Loucy (cell line): Measurements from ENCODE around the gene UCN3.

Source experiments
- H2AFZ ChIP-seq: fragments of 200-600 bp; sonication (generic); 2 replicates; pipeline ENCODE4 v1.6.0; 2016; ENCODE audit warnings: antibody characterized with exemption, mild to moderate bottlenecking, low read length, moderate library complexity
- H3F3A ChIP-seq: fragments of 200-600 bp; 2 replicates; pipeline ENCODE4 v1.6.0; 2016; ENCODE audit warnings: antibody characterized with exemption, low read depth, mild to moderate bottlenecking
- H3K27me3 ChIP-seq: fragments of 200-600 bp; sonication (generic); 2 replicates; pipeline ENCODE4 v1.6.1; 2014; ENCODE audit warnings: low read length, mild to moderate bottlenecking; ENCODE audit not compliant: insufficient read depth, poor library complexity, severe bottlenecking
- H3K36me3 ChIP-seq: fragments of 200-600 bp; sonication (generic); 2 replicates; pipeline ENCODE4 v1.6.1; 2016; ENCODE audit warnings: low read length; ENCODE audit not compliant: insufficient read depth
- H3K4me1 ChIP-seq: fragments of 200-600 bp; sonication (generic); 2 replicates; pipeline ENCODE4 v1.5.1; 2014; ENCODE audit warnings: low read length, mild to moderate bottlenecking; ENCODE audit not compliant: insufficient read depth, poor library complexity, severe bottlenecking
- H3K4me2 ChIP-seq: fragments of 200-600 bp; sonication (generic); 2 replicates; pipeline ENCODE4 v1.6.0; 2014; ENCODE audit warnings: antibody characterized with exemption, low read length, low read depth, mild to moderate bottlenecking; ENCODE audit not compliant: poor library complexity, severe bottlenecking
- H3K4me3 ChIP-seq: fragments of 200-600 bp; sonication (generic); 2 replicates; pipeline ENCODE4 v1.5.1; 2014; ENCODE audit warnings: low read length, mild to moderate bottlenecking, mixed read lengths; ENCODE audit not compliant: poor library complexity, severe bottlenecking
- H3K79me2 ChIP-seq: fragments of 200-600 bp; sonication (generic); 2 replicates; pipeline ENCODE4 v1.6.1; 2014; ENCODE audit warnings: low read length; ENCODE audit not compliant: insufficient read depth
- H3K9ac ChIP-seq: fragments of 200-600 bp; sonication (generic); 2 replicates; pipeline ENCODE4 v1.6.0; 2014; ENCODE audit warnings: mild to moderate bottlenecking, low read depth, low read length, moderate library complexity; ENCODE audit not compliant: poor library complexity, severe bottlenecking
- H3K9me2 ChIP-seq: fragments of 200-600 bp; sonication (generic); replicated peaks from 2 replicates; pipeline ENCODE4 v1.6.1; 2016; ENCODE audit warnings: low read depth, low read length, mixed read lengths
- H3K9me3 ChIP-seq: fragments of 200-600 bp; sonication (generic); 2 replicates; pipeline ENCODE4 v1.6.1; 2014; ENCODE audit warnings: mild to moderate bottlenecking, antibody characterized with exemption, low read length, low read depth; ENCODE audit not compliant: insufficient read depth
- H4K20me1 ChIP-seq: fragments of 200-600 bp; sonication (generic); 2 replicates; pipeline ENCODE4 v1.6.0; 2014; ENCODE audit warnings: antibody characterized with exemption, low read length, mild to moderate bottlenecking; ENCODE audit not compliant: insufficient read depth, poor library complexity, severe bottlenecking
- EZH2phosphoT487 ChIP-seq: fragments of 200-600 bp; IDR thresholded peaks from 2 replicates; pipeline ENCODE4 v1.6.1; 2018; ENCODE audit warnings: antibody characterized with exemption, mild to moderate bottlenecking, moderate library complexity, borderline replicate concordance
- TF ChIP-seq, protein P1 (sequence below): fragments of 200-600 bp; sonication (generic); conservative IDR thresholded peaks from 2 replicates; pipeline ENCODE4 v1.5.1; 2014; ENCODE audit warnings: mild to moderate bottlenecking, antibody characterized with exemption, low read length

Gene UCN3

DNA sequence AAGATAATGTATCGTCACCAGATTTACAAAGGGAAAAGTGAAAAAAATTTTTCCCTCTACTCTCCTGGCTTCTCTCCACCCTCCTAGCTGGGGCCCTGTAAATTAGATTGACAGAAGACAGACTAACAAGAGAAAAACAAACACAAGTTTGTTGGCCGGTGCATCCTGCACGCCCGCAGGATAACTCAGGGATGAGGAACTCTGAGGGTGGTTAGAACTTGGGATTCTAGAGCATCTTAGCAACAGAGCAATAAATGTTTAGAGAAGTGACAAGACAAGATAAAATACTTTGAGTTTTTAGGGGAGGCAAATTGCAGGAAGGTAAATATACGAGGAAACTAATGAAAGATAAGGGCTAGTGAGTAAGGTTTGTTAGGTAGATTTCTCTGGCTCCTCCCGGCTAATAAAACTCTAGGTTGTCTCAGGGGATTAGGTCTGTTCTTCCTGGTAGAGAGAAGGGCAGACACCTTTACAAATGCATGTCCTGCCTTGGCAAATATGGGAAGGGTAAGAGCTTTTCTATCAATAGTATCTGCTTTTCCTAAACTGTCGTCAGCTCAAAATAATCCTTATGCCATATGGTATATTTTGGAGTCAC, 4.3 kb upstream of the UCN3 start:
- no peaks in the 10 kb centered on the region for H3K9me3 ChIP-seq

DNA sequence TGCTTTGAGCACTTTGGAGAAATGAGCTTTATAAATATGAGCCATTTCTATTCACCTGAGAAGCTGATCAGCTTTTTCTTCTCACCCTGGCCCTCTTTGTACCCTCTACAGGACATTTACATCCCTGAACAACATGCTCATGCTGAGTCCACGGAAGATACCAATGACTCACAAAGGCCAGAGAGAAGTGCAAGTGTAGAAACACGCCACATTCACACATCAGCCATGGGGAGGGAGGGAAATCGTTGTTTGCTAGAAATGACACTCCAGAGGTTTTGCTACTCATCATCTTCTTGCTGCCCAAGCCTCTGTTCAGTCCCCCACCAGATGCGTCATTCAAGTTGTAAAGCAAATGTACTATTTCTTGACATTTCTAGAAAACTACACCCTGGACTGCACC, 2.8 kb upstream of the UCN3 start:
- Histone ChIP-seq H3K27me3 (no peaks in the 10 kb centered on the region), H3K9me2 (no peaks in the 10 kb centered on the region), H2AFZ (no peak overlapping the region), H3K36me3 (no peaks in the 10 kb centered on the region), H3K9ac (no peak overlapping the region), H3F3A (no peaks in the 10 kb centered on the region), H3K9me3 (no peaks in the 10 kb centered on the region), H3K4me1 (no peaks in the 10 kb centered on the region), H4K20me1 (no peaks in the 10 kb centered on the region), H3K4me2 (no peak overlapping the region), H3K79me2 (no peaks in the 10 kb centered on the region), H3K4me3 (no peak overlapping the region)
- TF ChIP-seq, protein P1, sequence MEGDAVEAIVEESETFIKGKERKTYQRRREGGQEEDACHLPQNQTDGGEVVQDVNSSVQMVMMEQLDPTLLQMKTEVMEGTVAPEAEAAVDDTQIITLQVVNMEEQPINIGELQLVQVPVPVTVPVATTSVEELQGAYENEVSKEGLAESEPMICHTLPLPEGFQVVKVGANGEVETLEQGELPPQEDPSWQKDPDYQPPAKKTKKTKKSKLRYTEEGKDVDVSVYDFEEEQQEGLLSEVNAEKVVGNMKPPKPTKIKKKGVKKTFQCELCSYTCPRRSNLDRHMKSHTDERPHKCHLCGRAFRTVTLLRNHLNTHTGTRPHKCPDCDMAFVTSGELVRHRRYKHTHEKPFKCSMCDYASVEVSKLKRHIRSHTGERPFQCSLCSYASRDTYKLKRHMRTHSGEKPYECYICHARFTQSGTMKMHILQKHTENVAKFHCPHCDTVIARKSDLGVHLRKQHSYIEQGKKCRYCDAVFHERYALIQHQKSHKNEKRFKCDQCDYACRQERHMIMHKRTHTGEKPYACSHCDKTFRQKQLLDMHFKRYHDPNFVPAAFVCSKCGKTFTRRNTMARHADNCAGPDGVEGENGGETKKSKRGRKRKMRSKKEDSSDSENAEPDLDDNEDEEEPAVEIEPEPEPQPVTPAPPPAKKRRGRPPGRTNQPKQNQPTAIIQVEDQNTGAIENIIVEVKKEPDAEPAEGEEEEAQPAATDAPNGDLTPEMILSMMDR = no peak
- no peak for TF ChIP-seq EZH2phosphoT487

More for the DNA sequence above, 4.3 kb upstream of the UCN3 start:
- Histone ChIP-seq H3K27me3 (no peaks in the 10 kb centered on the region), H3F3A (no peaks in the 10 kb centered on the region), H3K9ac (no peak overlapping the region), H3K9me2 (no peaks in the 10 kb centered on the region), H2AFZ (no peak overlapping the region), H3K4me3 (no peak overlapping the region), H3K36me3 (no peaks in the 10 kb centered on the region), H3K4me1 (no peaks in the 10 kb centered on the region), H4K20me1 (no peaks in the 10 kb centered on the region), H3K4me2 (no peak overlapping the region), H3K79me2 (no peaks in the 10 kb centered on the region)
- no peak for TF ChIP-seq EZH2phosphoT487

DNA sequence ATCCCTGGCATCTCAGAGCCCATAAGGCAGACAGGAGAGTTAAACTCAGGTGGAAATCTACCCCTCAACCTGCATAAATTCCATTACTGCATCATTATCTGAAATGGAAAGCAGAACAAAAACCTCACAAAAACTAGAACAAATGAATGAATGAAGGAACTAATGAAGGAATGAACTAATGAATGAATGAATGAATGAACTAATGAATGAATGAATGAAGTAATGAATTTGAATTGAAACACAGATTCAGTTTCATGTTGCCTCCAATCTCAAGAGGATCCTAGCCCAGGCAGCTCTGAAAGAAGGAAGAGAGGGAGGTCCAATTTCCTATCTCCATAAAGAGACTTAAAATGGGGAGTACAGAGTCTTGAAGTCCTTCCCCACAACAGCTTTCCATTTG, 1.9 kb upstream of the UCN3 start:
- Histone ChIP-seq H4K20me1 (no peaks in the 10 kb centered on the region), H3K9me3 (no peaks in the 10 kb centered on the region), H3K9me2 (no peaks in the 10 kb centered on the region), H3F3A (no peaks in the 10 kb centered on the region), H3K4me3 (no peak overlapping the region), H3K4me1 (no peaks in the 10 kb centered on the region), H3K36me3 (no peaks in the 10 kb centered on the region), H3K9ac (no peak overlapping the region), H3K79me2 (no peaks in the 10 kb centered on the region), H3K4me2 (no peak overlapping the region), H3K27me3 (no peaks in the 10 kb centered on the region), H2AFZ (no peak overlapping the region)
- TF ChIP-seq EZH2phosphoT487 = no peak
- TF ChIP-seq, protein P1 = no peak

DNA sequence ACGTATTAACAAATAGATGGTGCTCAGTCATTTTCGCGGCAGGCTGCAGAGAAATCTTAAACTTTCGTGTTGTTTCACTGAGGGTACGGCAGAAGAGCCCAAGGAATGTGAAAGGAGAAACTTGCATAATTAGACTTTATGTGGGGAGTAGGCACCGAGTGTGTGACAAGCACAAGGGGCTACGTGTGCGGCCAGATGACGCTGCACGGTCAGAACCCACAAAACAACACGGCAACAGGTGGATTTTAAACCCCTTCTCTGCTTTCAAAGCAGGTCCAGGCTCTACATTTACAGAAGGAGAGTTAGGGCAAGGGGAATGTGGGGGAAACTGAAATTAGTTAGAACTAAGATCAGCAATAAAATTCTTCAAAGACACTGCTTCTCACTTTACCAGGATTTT, 392 bp upstream of the UCN3 start:
- Histone ChIP-seq H3K9me3 (no peaks in the 10 kb centered on the region), H3K9ac (no peak overlapping the region), H3K4me3 (no peak overlapping the region), H3K79me2 (no peaks in the 10 kb centered on the region), H4K20me1 (no peaks in the 10 kb centered on the region), H3K36me3 (no peaks in the 10 kb centered on the region), H3K4me2 (no peak overlapping the region), H3K9me2 (no peaks in the 10 kb centered on the region), H2AFZ (no peak overlapping the region), H3K4me1 (no peaks in the 10 kb centered on the region), H3K27me3 (no peaks in the 10 kb centered on the region), H3F3A (no peaks in the 10 kb centered on the region)
- no peak for TF ChIP-seq EZH2phosphoT487
- TF ChIP-seq, protein P1 = no peak
